Loucy (cell line): ENCODE data around the gene WFDC2.

ENCODE experiments used
- H2AFZ ChIP-seq: fragments of 200-600 bp; sonication (generic); 2 replicates; pipeline ENCODE4 v1.6.0; 2016; ENCODE audit warnings: antibody characterized with exemption, mild to moderate bottlenecking, low read length, moderate library complexity
- H3F3A ChIP-seq: fragments of 200-600 bp; 2 replicates; pipeline ENCODE4 v1.6.0; 2016; ENCODE audit warnings: antibody characterized with exemption, low read depth, mild to moderate bottlenecking
- H3K27me3 ChIP-seq: fragments of 200-600 bp; sonication (generic); 2 replicates; pipeline ENCODE4 v1.6.1; 2014; ENCODE audit warnings: low read length, mild to moderate bottlenecking; ENCODE audit not compliant: insufficient read depth, poor library complexity, severe bottlenecking
- H3K36me3 ChIP-seq: fragments of 200-600 bp; sonication (generic); 2 replicates; pipeline ENCODE4 v1.6.1; 2016; ENCODE audit warnings: low read length; ENCODE audit not compliant: insufficient read depth
- H3K4me1 ChIP-seq: fragments of 200-600 bp; sonication (generic); 2 replicates; pipeline ENCODE4 v1.5.1; 2014; ENCODE audit warnings: low read length, mild to moderate bottlenecking; ENCODE audit not compliant: insufficient read depth, poor library complexity, severe bottlenecking
- H3K4me2 ChIP-seq: fragments of 200-600 bp; sonication (generic); 2 replicates; pipeline ENCODE4 v1.6.0; 2014; ENCODE audit warnings: antibody characterized with exemption, low read length, low read depth, mild to moderate bottlenecking; ENCODE audit not compliant: poor library complexity, severe bottlenecking
- H3K4me3 ChIP-seq: fragments of 200-600 bp; sonication (generic); 2 replicates; pipeline ENCODE4 v1.5.1; 2014; ENCODE audit warnings: low read length, mild to moderate bottlenecking, mixed read lengths; ENCODE audit not compliant: poor library complexity, severe bottlenecking
- H3K79me2 ChIP-seq: fragments of 200-600 bp; sonication (generic); 2 replicates; pipeline ENCODE4 v1.6.1; 2014; ENCODE audit warnings: low read length; ENCODE audit not compliant: insufficient read depth
- H3K9ac ChIP-seq: fragments of 200-600 bp; sonication (generic); 2 replicates; pipeline ENCODE4 v1.6.0; 2014; ENCODE audit warnings: mild to moderate bottlenecking, low read depth, low read length, moderate library complexity; ENCODE audit not compliant: poor library complexity, severe bottlenecking
- H3K9me2 ChIP-seq: fragments of 200-600 bp; sonication (generic); replicated peaks from 2 replicates; pipeline ENCODE4 v1.6.1; 2016; ENCODE audit warnings: low read depth, low read length, mixed read lengths
- H3K9me3 ChIP-seq: fragments of 200-600 bp; sonication (generic); 2 replicates; pipeline ENCODE4 v1.6.1; 2014; ENCODE audit warnings: mild to moderate bottlenecking, antibody characterized with exemption, low read length, low read depth; ENCODE audit not compliant: insufficient read depth
- H4K20me1 ChIP-seq: fragments of 200-600 bp; sonication (generic); 2 replicates; pipeline ENCODE4 v1.6.0; 2014; ENCODE audit warnings: antibody characterized with exemption, low read length, mild to moderate bottlenecking; ENCODE audit not compliant: insufficient read depth, poor library complexity, severe bottlenecking
- CTCF ChIP-seq: fragments of 200-600 bp; sonication (generic); conservative IDR thresholded peaks from 2 replicates; pipeline ENCODE4 v1.5.1; 2014; ENCODE audit warnings: mild to moderate bottlenecking, antibody characterized with exemption, low read length
- EZH2phosphoT487 ChIP-seq: fragments of 200-600 bp; IDR thresholded peaks from 2 replicates; pipeline ENCODE4 v1.6.1; 2018; ENCODE audit warnings: antibody characterized with exemption, mild to moderate bottlenecking, moderate library complexity, borderline replicate concordance

WFDC2 gene

GRCh38 chr20:45450097-45450818, 19.3 kb upstream of the WFDC2 start:
- no peaks in the 10 kb centered on the region for H4K20me1 ChIP-seq
- TF ChIP-seq EZH2phosphoT487 = no peak
- peak; percentile 81 for TF ChIP-seq CTCF
- no peaks in the 10 kb centered on the region for H3K9me2 ChIP-seq
- H3K79me2 ChIP-seq = no peaks in the 10 kb centered on the region
- H3K4me3 ChIP-seq = no peak overlapping the region
- peaks cover 10% of the 10 kb centered on the region for H3K4me1 ChIP-seq
- no peak overlapping the region for H3K9ac ChIP-seq
- H3K27me3 ChIP-seq = no peaks in the 10 kb centered on the region
- H2AFZ ChIP-seq = no peak overlapping the region
- no peaks in the 10 kb centered on the region for H3F3A ChIP-seq
- no peak overlapping the region for H3K4me2 ChIP-seq
- H3K36me3 ChIP-seq = no peaks in the 10 kb centered on the region
- H3K9me3 ChIP-seq = no peaks in the 10 kb centered on the region

- H4K20me1 ChIP-seq = no peaks in the 10 kb centered on the region
- no peaks in the 10 kb centered on the region for H3F3A ChIP-seq
- H3K79me2 ChIP-seq = no peaks in the 10 kb centered on the region
- no peaks in the 10 kb centered on the region for H3K36me3 ChIP-seq
- H3K9ac ChIP-seq = no peak overlapping the region
- H3K4me2 ChIP-seq = no peak overlapping the region
- no peak for TF ChIP-seq EZH2phosphoT487
- no peak for TF ChIP-seq CTCF
- no peak overlapping the region for H3K4me3 ChIP-seq
- H3K9me2 ChIP-seq = no peaks in the 10 kb centered on the region
- H3K4me1 ChIP-seq = no peaks in the 10 kb centered on the region
- no peaks in the 10 kb centered on the region for H3K27me3 ChIP-seq
- H2AFZ ChIP-seq = no peak overlapping the region
- no peaks in the 10 kb centered on the region for H3K9me3 ChIP-seq
Measured at GRCh38 chr20:45452238-45452637, 17.3 kb upstream of the WFDC2 start.

GRCh38 chr20:45452772-45453691, 16.5 kb upstream of the WFDC2 start:
- Histone ChIP-seq H3K9ac (no peak overlapping the region), H3K4me2 (no peak overlapping the region), H3K9me2 (no peaks in the 10 kb centered on the region), H3K79me2 (no peaks in the 10 kb centered on the region), H2AFZ (no peak overlapping the region), H3K9me3 (no peaks in the 10 kb centered on the region), H3K27me3 (no peaks in the 10 kb centered on the region), H3K4me3 (no peak overlapping the region), H4K20me1 (no peaks in the 10 kb centered on the region), H3K36me3 (no peaks in the 10 kb centered on the region), H3F3A (no peaks in the 10 kb centered on the region), H3K4me1 (no peaks in the 10 kb centered on the region)
- TF ChIP-seq CTCF (no peak), EZH2phosphoT487 (no peak)
